Measurements from ENCODE around the gene TEX264. TPM values are rescaled to one million over a fixed set of nuclear protein-coding genes. Genes with fewer than 3 reads are reported as not detected.

TEX264 gene
- total RNA-seq, 1 donor, result 56.1 TPM

GRCh38 chr3:51686056-51686455 lies 15.0 kb downstream of the TEX264 start:
- peak; percentile 65 for DNase-seq (ENCODE audit: insufficient read length, low spot score, missing footprints)
- TF ChIP-seq CTCF (IDR thresholded peaks at IDR 0.05; ENCODE audit: extremely low read depth, low read depth, low read length), result no peak
- peak overlapping the region; percentile 3 for H3K27ac ChIP-seq (ENCODE audit: low read depth, low read length)
- H3K79me2 ChIP-seq (ENCODE audit: insufficient read depth, low read length), result peaks cover 24% of the 10 kb centered on the region
- no peaks in the 10 kb centered on the region for H3K27me3 ChIP-seq (ENCODE audit: insufficient read depth, low read length)
- no peak overlapping the region for H3K4me2 ChIP-seq (ENCODE audit: insufficient read depth, low read length)
- H3K36me3 ChIP-seq (ENCODE audit: insufficient read depth, low read length), result peaks cover 19% of the 10 kb centered on the region
- peaks cover 28% of the 10 kb centered on the region for H4K20me1 ChIP-seq (ENCODE audit: insufficient read depth, low read length)
- H2AFZ ChIP-seq (ENCODE audit: low read length), result no peak overlapping the region
- H3K9me3 ChIP-seq (ENCODE audit: low read depth, low read length), result no peaks in the 10 kb centered on the region
- no peak overlapping the region for H3K4me3 ChIP-seq (ENCODE audit: insufficient read depth, low read length)
- peaks cover 22% of the 10 kb centered on the region for H3K4me1 ChIP-seq (ENCODE audit: insufficient read depth, low read length)

DNA sequence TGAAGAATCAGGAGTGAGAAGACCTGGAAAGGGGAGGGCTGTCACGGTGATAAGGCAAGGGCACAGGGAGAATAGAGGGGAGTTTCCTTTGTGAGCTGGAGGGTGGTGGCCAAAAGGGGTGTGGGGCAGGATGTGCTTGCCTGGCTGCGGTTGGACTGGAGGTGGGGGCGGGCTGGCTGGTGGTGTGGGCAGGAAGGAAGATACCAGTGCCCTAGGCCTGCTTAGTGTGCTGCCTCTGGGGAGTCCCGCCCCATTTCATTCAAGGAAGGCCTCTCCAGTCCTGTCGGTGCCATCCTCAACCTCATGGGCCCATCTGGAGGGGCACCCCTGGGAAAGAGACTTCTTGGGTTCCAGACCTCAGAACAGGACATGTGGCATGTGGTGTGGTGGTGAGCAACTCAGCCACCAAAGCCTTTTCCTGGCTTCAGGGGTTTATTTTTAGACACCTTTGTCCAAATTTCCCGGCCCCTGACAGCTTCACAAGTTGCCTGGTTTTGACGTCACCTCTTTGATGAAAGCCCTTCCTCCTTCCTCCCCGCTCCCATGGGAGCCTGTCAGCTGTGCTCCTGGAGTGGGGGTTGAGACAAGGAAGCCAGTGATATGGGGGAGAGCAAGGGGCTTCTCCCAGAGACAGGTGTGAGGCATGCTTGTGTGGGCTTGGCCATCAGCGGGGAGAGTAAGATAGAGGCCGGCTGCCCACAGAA lies 15.6 kb downstream of the TEX264 start:
- Histone ChIP-seq H3K79me2 (ENCODE audit: insufficient read depth, low read length) (peaks cover 24% of the 10 kb centered on the region), H3K27ac (ENCODE audit: low read depth, low read length) (peak overlapping the region; percentile 3), H2AFZ (ENCODE audit: low read length) (no peak overlapping the region), H3K4me3 (ENCODE audit: insufficient read depth, low read length) (no peak overlapping the region), H3K36me3 (ENCODE audit: insufficient read depth, low read length) (peaks cover 19% of the 10 kb centered on the region), H3K9me3 (ENCODE audit: low read depth, low read length) (no peaks in the 10 kb centered on the region), H3K27me3 (ENCODE audit: insufficient read depth, low read length) (no peaks in the 10 kb centered on the region), H4K20me1 (ENCODE audit: insufficient read depth, low read length) (peaks cover 28% of the 10 kb centered on the region), H3K4me1 (ENCODE audit: insufficient read depth, low read length) (peaks cover 19% of the 10 kb centered on the region), H3K4me2 (ENCODE audit: insufficient read depth, low read length) (peak overlapping the region; percentile 6)
- TF ChIP-seq CTCF (IDR thresholded peaks at IDR 0.05; ENCODE audit: extremely low read depth, low read depth, low read length), result no peak
- DNase-seq (ENCODE audit: insufficient read length, low spot score, missing footprints), result peak; percentile 84

DNA sequence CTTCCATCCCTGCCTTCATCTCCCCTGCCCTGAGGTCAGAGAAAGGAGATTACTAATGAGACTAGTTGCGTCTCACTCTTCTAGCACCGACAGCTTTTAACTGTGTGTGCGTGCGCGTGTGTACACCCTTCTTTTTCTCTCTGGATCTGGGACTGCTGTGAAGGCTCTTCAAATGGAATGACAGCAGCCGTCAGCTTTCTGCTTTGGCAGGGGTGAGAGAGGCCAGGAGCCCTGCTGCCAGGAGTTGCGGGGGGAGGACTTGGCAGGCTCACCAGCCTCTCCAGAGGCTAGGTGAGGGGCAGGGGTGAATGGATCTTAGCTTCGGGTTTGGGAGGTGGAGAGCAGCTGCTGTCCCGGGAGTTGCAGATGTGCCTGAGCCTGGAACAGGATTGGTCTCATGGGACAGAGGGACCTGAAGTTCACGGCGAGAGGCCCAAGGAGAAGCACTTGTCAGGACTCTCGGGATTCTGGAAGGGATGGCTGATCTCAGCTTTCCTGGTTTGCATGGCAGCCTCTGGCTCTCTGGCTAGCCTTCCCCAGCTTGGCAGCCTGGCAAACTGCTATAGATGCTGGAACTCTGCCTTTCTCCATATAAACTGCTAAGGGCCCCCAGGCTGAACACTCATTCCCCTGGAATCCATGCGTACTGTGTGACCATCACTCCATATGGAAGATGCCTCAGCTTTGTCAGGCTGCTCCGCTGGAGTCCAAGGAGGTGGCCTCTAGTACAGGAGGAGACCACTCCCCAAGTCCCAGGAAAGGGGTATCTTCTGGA lies 16.6 kb downstream of the TEX264 start:
- peak overlapping the region; percentile 46 for H3K27ac ChIP-seq (ENCODE audit: low read depth, low read length)
- DNase-seq (ENCODE audit: insufficient read length, low spot score, missing footprints), result peak; percentile 89
- H3K27me3 ChIP-seq (ENCODE audit: insufficient read depth, low read length), result no peaks in the 10 kb centered on the region
- peaks cover 24% of the 10 kb centered on the region for H4K20me1 ChIP-seq (ENCODE audit: insufficient read depth, low read length)
- no peak for TF ChIP-seq CTCF (IDR thresholded peaks at IDR 0.05; ENCODE audit: extremely low read depth, low read depth, low read length)
- no peak overlapping the region for H3K4me3 ChIP-seq (ENCODE audit: insufficient read depth, low read length)
- H3K9me3 ChIP-seq (ENCODE audit: low read depth, low read length), result no peaks in the 10 kb centered on the region
- H3K36me3 ChIP-seq (ENCODE audit: insufficient read depth, low read length), result peaks cover 19% of the 10 kb centered on the region
- no peak overlapping the region for H3K4me2 ChIP-seq (ENCODE audit: insufficient read depth, low read length)
- peaks cover 15% of the 10 kb centered on the region for H3K4me1 ChIP-seq (ENCODE audit: insufficient read depth, low read length)
- peaks cover 18% of the 10 kb centered on the region for H3K79me2 ChIP-seq (ENCODE audit: insufficient read depth, low read length)
- H2AFZ ChIP-seq (ENCODE audit: low read length), result no peak overlapping the region

- no peak overlapping the region for H3K4me2 ChIP-seq (ENCODE audit: insufficient read depth, low read length)
- H2AFZ ChIP-seq (ENCODE audit: low read length), result no peak overlapping the region
- H3K9me3 ChIP-seq (ENCODE audit: low read depth, low read length), result no peaks in the 10 kb centered on the region
- no peak for TF ChIP-seq CTCF (IDR thresholded peaks at IDR 0.05; ENCODE audit: extremely low read depth, low read depth, low read length)
- peaks cover 15% of the 10 kb centered on the region for H3K4me1 ChIP-seq (ENCODE audit: insufficient read depth, low read length)
- H3K27ac ChIP-seq (ENCODE audit: low read depth, low read length), result no peak overlapping the region
- H3K4me3 ChIP-seq (ENCODE audit: insufficient read depth, low read length), result no peak overlapping the region
- H3K36me3 ChIP-seq (ENCODE audit: insufficient read depth, low read length), result peaks cover 19% of the 10 kb centered on the region
- peaks cover 23% of the 10 kb centered on the region for H4K20me1 ChIP-seq (ENCODE audit: insufficient read depth, low read length)
- peaks cover 12% of the 10 kb centered on the region for H3K79me2 ChIP-seq (ENCODE audit: insufficient read depth, low read length)
- H3K27me3 ChIP-seq (ENCODE audit: insufficient read depth, low read length), result no peaks in the 10 kb centered on the region
- DNase-seq (ENCODE audit: insufficient read length, low spot score, missing footprints), result peak; percentile 66
Measured at GRCh38 chr3:51688206-51688600, 17.2 kb downstream of the TEX264 start.

Data from osteoblast (primary cell).